SW 1271 (cell line): Measurements from ENCODE around the gene CCDC112.

ENCODE experiments used
- DNase-seq, 2 experiments: peaks; one replicate each; lab custom pipeline; 2025; lab: John Stamatoyannopoulos, UW

CCDC112 gene

DNA sequence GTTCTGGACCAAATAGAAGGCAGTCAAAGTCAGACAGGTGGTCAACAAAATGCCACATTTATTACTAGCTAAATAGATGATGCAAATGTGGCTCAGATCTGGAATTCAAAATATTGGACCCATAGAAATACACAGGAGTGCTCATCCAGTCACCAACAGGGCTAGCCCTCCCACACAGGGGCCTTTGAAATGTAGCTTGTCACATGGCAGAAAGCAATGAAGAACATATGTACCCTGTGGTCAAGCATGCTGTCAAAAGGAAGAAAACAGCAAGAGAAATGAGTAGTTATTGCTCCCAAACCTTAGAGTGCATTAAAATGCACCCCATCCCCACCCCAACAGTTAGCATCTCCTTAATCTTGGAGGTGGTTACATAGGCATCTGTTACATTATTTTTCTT lies 20.9 kb upstream of the CCDC112 start:
- DNase-seq: no peak

GRCh38 chr5:115313632-115314031 lies 17.2 kb upstream of the CCDC112 start:
- no peak for DNase-seq

DNA sequence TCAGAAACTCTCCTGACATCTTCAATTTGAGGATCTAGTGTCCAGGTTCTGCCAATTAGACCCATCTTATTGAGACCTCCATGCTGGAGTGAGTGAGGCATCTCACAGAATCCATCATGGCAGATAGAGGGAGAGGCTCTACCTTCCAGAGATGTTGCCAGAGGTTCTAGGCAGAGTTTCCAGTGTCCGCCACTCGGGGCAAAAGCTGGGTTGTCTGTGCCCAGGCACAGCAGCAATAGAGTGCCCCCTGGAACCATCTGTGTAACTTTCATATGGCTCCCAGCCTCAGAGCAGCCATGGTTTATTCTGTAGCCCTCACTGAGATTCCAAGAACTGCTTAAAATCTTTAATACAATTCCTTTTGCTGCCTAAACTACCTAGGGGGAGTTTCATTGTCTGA lies 16.6 kb upstream of the CCDC112 start:
- DNase-seq: peak in 1 of 2 experiments; percentile 12

DNA sequence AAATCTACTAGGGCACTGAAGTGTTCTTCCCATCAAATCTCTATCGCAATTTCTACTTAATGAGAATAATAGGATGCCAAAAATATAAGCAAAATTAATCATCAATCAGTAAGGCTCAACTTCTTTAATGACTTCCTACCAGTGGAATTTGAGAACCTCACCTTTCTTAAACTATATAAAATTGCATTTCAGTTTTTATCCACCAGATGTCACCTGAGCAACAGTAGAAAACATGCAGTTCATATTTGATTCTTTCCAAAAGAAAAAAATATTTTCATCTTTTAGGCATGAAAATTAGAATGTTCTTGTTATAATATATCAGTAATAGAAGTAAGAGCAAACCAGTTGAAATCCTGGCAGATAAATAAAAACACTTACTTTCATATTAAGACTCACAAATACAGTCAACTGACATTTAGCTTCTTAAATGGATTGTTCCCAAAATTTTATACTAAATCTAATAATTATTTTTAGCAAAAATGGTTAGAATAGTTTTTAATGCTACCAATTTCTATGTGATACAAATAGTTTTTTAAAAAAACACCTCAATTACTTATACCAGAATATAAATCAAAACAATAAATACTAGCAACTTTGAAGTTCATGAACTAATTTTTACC lies 13.4 kb upstream of the CCDC112 start:
- DNase-seq: peak in 1 of 2 experiments; percentile 65

GRCh38 chr5:115308815-115309214 lies 12.4 kb upstream of the CCDC112 start:
- no peak for DNase-seq

- DNase-seq: no peak
Measured at GRCh38 chr5:115306011-115306536, 9.6 kb upstream of the CCDC112 start.

GRCh38 chr5:115304496-115304895 lies 8.0 kb upstream of the CCDC112 start:
- DNase-seq: no peak

DNA sequence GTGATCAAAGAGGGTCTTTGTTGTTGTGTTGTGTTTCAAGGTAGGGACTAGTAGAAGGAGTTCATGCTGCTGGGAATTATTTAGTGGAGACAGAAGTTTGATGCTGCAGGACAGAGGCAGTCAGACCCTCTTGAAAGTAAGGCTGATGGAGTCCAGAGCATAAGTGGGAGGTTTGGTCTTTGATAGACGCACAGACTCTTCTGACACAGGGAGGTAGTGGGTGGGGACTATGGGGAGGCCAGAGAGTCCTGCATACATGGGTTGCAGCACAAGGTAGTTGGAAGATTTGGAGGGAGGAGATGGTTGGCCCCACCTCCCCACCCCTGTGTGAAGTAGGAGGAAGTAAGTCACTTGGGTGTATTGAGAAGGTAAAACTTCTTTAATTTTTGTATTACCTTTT lies 2.4 kb upstream of the CCDC112 start:
- no peak for DNase-seq

GRCh38 chr5:115297031-115297430 lies 577 bp upstream of the CCDC112 start:
- DNase-seq: peak in 1 of 2 experiments; percentile 39

GRCh38 chr5:115295777-115296123 lies 704 bp downstream of the CCDC112 start:
- peak in 1 of 2 experiments; percentile 44 for DNase-seq

DNA sequence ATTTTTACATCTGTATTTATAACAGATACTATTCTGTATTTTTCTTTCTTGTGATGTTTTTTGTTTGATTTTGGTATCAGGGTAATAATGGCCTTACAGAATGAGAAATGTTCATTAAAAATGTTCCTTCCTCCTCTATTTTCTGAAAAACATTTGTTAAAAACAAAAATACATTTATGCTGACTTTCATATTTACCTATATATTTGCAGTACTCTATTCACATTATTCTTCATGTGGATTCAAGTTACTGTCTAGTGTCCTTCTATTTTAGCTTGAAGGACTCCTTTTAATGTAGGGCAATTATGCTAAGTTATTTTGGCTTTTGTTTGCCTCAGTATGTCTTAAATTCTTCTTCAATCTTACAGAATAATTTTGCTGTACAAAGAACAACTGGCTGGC lies 5.1 kb downstream of the CCDC112 start:
- no peak for DNase-seq

DNA sequence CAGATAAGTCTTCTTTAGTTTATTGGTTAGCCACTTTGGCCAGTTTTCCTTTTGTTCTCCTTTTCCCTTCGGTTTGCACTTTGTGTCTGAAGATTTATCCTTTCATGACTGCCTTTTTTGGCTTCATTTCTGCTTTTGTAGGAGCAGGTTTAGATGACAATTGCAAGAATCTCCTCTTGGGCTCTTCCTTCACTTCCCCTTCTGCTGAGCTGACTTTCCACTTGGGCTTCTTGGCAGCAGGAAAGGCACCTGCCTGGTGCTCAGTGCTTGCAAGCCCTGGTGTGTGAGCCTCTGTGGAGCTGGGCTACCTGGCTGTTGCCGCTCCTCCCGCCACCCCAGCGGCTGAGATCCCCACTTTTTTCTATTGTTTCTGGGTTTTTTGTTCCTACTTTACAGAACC lies 7.3 kb downstream of the CCDC112 start:
- no peak for DNase-seq

- DNase-seq: no peak
Measured at GRCh38 chr5:115284021-115284420, 12.4 kb downstream of the CCDC112 start.

- no peak for DNase-seq
Measured at GRCh38 chr5:115282131-115282530, 14.3 kb downstream of the CCDC112 start.

GRCh38 chr5:115274584-115274983 lies 21.9 kb downstream of the CCDC112 start:
- DNase-seq: no peak

GRCh38 chr5:115272297-115272958 lies 24.0 kb downstream of the CCDC112 start:
- no peak for DNase-seq

- DNase-seq: no peak
Measured at GRCh38 chr5:115271295-115272050, 25.0 kb downstream of the CCDC112 start.

- DNase-seq: peak in 1 of 2 experiments; percentile 46
Measured at GRCh38 chr5:115267617-115268016, 28.8 kb downstream of the CCDC112 start.

DNA sequence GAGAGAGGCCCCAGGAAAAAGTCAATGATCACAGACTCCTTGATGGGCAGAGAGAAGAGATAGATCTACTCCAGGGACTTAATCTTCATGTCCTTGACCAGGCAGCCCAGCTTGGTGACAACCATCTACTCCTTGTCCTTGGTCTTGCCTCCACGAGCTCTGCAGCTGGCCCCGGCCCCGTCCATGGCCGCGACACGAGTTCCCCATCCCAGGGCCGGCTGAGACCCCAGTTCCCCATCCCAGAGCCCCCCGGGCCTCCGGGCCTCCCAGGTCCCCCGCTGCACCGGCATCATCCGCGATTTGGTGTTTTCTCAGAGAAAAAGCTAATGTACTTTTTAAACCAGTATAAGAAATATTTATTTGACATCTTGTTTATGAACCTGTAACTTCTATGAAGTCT lies 31.2 kb downstream of the CCDC112 start:
- no peak for DNase-seq

DNA sequence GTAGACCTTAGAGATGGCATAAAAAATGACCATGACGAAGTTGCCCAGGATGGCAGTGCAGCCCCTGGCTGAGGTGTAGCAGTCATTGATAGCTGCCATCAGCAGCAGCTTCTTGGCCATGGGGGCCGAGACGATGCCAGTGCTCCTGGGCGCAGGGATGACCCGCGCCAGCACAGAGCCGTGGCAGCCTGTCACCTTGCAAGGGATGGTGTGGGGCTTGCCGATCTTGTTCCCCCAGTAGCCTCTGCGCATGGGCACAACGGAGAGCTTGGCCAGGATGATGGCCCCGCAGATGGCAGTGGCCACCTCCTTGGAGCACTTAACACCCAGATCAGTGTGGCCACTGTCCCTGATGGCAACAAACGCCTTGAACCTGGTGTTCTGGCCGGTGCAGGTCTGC lies 31.7 kb downstream of the CCDC112 start:
- no peak for DNase-seq

DNA sequence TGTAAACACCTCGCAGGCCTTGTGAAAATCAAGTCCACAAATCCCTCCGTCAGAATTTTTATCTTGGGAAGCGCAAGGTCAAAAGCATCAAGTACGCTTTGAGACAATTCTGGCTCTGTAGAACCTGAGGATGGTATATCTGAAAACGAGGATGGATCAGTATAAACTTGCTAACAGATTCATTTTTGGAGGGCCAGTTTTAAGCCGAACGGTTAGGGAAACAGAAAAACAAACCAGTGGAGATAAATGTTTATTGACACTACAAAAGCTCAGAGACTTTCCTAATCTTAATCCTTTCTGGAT lies 33.4 kb downstream of the CCDC112 start:
- DNase-seq: no peak

DNA sequence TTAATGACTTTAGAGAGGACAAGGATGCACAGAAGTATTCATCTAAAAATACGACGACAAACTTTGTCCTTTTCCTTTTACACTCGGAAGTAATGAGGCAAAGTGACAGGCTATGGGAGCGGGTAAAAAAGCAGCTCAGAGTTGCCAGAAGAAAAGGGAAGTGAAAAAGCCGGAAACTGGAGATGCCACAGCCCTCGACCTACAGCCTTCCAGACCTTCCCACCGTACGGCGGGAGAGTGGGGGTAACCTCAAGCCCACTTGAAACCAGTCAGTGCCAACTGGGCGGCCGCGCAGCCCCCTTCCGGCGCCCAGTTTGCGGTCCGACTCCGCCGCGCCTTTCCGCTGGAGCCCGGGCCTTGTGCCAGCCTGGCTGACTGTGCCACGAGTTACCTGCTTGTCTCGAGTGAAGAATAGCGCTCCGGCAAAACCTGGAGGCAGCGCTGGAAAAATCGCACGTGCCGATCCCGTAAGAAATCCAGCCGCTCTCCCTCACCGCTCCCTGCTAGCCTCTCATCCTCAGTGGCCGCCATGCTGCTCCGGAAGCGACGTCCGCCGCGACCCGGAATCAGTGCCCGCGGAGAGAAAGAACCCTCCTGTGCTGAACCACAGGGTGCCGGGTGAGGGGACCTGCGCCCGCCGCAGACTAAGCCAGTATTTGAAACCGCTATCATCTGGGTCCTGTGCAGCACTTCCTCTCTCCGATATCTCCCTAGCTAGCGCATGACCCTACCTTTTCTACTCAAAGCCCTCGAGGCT lies 34.0 kb downstream of the CCDC112 start, which contains the start of gene PGGT1B:
TSS of gene PGGT1B (minus strand) at position 557 of the 757 bp plus-strand sequence. CDS start at position 531, 26 bp downstream.
- DNase-seq: peak; percentile 63 to 79

DNA sequence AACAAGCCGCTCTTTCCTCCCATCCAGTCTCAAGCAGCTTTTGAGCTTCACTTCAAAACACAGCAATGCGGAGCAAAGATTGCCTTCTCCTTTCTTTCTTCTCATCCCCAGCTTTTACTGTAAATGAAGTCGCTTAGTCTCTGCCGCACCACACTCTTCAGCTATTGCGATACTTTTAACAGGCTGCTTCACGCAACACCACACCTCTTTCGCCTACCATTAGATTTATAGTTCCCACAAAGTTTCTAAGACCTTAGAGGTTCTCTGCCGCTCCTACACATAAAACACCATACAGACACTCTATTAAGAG lies 34.5 kb downstream of the CCDC112 start:
- DNase-seq: no peak
